ENCODE results near the gene ERICH3.

ERICH3 gene

DNA sequence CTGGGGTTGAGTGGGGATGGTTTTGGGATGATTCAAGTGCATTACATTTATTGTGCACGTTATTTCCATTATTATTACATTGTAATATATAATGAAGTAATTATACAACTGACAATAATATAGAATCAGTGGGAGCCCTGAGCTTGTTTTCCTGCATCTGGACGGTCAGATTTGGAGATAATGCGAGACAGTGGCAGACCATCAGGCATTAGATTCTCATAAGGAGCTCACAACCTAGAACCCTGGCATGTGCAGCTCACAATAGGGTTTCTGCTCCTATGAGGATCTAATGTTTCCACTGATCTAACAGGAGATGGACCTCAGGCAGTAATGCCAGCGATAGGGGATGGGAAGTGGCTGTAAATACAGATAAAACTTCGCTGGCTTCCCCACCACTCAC lies 83.3 kb downstream of the ERICH3 start:
- DNase-seq: no peak

DNA sequence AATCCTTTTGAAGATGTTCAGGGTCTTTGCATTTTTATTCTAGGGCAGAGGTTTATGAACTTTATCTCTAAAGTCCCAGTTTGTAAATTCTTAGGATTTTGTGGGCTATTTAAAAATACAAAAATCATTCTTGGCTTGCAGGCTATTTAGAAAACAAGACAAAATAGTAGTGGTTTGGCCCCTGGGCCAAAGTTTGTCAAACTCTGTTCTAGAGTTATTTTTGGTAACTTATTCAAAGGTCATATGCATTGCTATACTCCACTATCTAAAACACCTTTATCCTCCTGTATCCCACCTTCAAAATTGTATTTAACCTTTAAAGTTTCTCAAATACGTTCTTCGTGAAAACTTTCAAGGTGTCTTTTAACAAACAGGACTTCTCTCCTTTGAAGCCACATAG lies 85.7 kb downstream of the ERICH3 start:
- no peak for DNase-seq

DNA sequence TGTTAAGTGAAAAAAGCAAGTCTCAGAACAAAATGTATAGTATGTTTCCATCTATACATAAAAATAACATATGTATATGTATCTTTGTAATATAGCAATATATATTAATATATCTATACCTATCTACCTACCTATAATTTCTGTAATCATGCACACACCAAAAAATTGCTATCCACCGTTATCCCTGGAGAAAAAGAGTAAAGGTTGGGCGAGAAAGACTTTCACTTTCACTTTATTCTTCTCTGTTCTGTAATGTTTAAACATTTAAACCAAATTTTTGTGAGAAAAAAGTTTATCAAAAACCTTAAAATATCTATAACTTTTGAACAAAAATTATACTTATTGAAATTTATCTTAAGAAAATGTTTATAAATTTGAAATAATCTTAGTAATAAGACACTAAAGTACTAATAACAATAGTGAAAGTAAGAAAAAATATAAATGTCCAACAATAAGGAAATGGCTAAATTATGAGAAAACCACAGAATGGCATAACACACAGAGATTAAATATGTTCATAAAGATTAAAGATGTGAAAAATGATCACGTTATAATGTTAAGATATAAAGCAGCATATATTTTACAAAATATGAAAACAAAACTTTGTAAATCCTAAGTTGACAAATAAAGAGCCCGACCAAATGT lies 87.2 kb downstream of the ERICH3 start:
- no peak for DNase-seq

DNA sequence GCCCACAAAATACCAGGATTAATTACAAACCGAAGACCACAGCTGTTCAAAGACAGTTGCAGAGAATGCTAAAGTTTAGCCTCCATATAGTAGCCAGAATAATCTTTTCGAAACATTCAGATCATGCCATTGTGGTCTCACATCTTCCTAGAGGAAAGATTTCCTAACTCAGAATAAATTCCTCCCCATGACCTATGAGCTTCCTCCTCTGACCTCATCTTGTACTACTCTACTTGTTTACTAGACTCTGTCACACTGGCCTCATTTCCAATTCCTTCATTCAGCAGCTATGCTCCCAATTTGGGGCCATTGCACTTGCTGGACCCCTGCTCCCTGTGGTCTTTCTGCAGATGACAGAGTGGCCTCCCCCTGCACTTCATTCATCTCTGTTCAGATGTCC lies 89.4 kb downstream of the ERICH3 start:
- no peak for DNase-seq

DNA sequence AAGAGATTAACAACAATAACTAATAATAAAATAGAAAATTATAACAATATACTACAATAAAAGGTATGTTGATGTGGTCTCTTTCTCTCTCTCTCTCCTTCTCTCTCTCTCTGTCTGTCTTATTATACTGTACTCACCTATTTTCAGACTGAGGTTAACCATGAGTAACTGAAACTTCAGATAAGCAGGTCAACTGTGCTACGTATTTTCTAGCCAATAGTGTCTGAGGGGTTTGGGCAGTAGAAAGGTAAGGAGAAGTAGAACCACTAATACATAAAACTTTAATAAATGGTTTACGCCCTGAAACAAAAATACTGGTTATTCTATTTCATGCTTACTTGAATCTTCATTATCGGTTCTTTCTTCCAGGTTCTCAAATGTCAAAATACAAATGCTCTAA lies 90.2 kb downstream of the ERICH3 start:
- DNase-seq: no peak

DNA sequence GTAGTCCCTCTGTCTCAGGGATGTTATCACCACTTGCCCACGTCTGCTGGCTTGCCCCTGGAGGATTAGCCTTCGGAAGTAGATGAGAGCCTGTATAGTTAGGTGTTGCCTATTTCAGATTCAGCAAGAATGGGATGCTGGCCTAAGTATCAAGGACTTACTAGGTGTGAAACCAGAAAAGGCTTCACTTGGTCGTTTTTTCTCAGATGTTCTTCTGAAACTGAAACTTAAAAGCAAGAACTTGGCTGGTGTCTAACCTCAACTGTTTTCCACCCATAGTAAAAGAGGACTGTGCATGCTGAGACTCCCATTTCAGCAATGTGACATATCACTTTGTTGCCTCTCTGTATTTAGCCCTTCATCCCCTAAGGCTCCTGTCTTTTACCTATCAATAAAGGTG lies 94.2 kb downstream of the ERICH3 start:
- DNase-seq: no peak

DNA sequence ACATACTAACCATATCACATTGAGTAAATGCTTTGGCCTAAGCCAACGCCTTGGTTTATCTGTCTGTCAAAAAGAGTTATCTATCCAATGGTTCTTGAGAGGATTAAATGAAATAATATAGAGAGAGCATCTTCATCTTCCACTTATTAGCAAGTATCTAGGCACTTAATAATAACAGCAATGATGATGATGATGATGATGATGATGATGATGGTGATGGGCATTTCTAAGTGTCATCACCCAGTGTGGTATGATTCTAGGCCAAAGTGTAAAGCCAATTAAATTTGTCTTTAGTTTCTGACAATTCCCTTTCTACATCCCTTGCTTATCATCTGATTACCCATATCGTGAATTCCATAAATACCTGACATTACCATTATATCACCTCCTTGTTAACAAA lies 95.5 kb downstream of the ERICH3 start:
- no peak for DNase-seq

DNA sequence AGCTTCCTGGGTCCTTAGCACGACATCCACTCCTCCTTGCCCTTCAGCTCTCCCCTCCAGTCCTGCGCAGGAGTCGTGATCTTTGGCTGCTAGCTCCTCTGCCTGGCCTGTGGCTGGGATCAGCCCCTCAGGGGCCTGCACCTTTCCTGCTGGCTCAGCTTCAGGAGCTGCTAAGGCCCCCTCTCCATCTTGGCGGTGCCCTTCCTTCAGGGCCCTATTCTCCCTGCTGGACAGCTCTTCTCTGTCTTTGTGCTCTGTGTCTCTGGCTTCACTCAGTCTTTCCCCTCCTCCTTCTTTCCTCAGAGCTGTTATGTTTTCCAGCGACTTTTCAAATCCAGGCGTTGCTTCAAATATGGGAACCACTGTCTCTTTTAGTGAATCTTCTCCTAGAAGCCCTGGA lies 101.7 kb downstream of the ERICH3 start:
- no peak for DNase-seq

DNA sequence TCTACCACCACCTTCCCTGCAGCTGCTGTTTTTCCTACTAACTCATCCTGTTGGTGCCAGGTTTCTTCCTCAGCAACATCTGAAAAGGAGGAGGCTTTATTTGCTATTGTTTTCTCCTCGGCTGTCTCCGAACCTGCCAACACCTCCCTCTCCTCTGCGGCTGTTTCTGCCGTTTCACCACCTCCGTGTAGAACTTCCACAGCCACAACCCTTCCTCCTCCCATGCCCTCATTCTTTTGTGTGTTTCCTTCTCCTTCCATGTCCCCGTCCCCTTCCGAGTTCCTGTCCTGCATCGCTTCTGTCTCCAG lies 102.1 kb downstream of the ERICH3 start:
- no peak for DNase-seq

DNA sequence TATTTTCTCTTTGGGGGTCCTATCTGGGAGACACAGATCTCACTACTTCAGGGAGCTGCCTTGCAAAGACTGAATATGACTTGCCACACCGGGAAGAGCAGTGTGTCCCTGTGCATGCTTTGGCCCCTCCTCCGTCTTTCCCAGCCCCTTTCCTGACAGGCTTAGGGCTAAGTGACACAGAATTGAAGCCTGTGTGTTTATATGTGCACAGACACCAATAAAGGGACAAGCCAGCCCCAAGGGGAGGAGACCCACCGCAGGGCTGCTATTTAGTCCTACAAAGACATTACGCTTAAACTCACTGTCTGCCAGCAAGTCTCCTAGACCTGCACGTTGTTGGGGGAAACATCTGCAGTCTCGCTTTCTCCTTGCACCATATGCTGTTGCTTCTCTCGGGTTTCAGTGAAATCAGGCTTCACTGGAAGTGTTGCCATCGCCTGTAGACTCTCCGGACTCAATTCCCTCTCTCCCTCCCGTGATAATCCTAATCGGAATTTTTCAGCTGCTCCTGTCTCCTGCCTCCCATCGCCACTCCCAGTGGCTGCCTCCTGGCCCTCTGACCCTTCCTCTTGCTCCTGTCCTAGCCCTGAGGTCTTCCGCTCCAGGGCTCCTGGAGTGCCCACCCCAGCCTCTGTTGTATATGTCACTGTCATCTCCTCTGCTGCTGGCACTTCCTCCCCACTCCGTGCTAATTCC lies 102.6 kb downstream of the ERICH3 start:
- DNase-seq: peak; percentile 16

DNA sequence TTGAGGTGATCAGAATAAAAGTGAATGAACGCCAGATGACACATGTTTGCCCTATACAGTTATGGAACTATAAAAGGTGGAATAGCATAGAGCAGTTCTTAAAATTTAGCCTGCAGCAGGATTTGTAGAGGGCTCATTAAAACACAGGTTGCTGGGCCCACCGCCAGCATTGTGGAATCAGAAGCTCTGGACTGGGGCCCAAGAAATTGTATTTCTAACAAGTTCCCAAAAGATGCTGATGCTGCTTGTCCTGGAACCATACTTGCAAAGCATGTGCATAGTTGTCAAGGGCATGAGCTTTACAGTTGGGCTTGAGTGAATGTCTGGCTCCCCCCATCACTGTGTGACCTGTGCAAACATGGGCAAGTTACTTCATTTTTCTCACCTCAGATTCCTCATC lies 123.7 kb downstream of the ERICH3 start:
- no peak for DNase-seq

DNA sequence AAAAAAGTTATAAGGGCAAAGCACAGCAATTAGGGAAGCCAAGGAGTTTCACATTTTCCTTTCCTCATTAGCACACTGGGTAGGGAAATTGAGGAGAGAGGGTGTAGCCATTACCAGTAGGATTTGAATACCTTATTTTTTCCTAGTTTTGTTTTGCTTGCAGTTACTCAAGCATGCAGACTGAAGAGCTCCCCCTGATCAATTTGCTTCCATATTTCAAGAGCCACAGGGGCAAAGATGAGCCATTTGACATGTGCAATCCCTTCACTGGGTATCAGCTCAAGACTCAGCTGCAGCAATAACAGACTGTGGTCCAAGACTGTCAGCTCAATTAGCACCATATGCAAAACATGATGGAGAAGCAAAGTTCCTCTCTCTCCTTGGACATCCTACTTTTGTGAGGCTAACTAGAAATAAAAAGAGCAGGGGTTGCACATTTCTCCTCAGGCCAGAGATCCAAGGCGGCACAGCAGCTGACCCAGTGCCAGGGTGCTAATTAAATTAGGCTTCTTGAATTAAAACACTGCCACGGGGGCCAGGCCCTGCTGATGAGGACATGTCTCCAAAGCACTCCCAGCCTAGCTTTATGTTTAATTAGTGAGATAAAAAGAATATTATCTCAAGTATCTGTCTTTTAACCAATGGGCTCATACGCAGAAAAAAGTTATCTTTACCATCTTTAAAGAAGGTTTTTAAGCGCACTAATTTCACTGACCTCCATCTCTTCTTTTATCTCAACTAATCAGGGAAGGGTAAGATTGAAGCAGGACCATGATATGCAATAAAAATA lies 124.4 kb downstream of the ERICH3 start:
- no peak for DNase-seq

DNA sequence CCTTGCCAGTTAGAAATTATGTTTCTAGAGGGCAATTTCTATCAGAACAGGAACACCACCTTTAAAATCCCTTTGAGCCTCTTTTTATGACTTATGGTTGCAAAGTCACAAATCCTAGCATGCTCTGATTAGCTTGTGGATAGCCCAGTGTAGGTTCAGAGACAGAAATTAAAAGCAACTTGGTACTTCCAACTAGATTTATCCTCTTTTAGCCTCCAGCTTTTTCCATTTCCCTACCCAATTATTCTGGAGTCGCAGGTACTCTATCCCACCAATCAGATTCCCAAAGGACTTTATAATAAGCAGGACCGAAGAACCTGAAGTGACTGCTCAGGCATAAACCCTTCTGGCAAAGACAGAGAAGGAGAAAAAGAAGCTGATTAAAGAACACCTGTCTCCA lies 127.8 kb downstream of the ERICH3 start:
- DNase-seq: no peak

DNA sequence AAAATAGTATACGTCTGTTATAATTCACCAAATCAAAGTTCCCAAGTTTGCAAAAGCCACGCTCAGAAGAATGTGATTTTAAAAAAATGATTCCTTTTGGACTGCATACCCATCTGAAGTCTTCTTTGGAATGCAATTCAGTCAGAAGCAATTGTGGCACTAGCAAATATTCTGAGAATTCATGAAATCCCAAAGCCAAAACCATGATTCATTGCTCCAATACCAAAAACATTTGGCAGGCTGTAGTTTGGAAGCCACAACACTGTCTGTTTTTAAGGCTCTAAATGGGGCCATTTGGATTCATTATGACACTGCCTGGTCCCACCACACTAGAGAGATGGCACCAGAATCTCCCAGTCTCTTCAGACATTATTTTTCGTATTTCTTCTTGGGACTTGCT lies 139.4 kb downstream of the ERICH3 start:
- DNase-seq: no peak

DNA sequence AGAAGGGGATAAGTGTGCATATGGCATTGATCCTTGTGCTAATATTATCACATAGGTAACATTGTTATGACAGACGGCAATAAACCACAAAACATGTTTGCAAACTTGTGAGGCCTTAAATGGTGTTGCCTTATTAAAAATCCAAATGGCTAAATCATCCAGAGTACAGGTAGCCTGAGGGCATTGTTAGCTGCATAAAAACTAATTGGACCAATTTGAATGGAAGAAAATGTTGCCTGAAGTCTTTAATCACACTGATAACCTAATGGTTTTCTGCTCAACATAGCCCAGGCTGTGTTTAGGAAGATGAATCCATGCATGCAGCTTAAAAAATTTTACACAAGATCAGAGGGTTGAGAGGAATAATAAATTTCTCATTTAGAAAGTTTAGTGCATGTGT lies 141.8 kb downstream of the ERICH3 start:
- no peak for DNase-seq

DNA sequence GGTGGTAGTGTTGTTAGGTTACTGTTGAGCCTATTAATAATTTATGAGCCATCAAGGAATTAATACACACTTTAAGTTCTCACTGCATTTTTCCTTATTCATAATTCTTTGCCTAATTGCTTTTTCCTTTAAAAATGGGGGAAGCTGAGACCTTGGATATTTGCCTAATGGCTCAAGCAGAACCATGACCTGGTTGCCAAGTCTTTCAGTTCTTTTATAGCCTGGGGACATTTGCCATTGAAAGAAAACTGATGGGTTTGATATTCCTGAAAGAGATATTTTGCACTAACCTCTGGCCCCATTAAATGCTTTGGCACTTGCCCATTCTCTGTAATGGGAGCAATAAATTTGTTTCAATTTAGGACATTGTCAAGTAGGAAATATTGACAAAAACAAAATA lies 142.7 kb downstream of the ERICH3 start:
- no peak for DNase-seq

DNA sequence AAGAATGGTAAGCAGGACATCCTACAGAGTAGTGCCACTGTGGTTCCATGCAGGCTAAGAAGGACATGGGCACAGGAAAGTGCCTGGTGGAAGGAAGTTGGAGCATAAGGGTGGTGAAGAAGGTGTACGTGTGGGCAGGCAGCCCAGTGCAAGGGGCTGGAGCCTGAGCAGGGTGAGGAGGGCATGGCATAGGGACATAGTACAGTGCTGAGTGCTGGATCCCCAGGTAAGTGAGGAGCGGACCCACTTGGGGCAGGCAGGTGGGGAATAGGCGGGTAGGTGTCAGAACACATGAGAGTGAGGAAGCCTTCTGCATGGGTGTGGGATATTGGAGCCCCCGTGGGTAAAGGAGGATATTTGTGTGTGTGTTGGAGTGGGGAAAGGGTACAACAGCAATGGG lies 145.5 kb downstream of the ERICH3 start:
- no peak for DNase-seq

DNA sequence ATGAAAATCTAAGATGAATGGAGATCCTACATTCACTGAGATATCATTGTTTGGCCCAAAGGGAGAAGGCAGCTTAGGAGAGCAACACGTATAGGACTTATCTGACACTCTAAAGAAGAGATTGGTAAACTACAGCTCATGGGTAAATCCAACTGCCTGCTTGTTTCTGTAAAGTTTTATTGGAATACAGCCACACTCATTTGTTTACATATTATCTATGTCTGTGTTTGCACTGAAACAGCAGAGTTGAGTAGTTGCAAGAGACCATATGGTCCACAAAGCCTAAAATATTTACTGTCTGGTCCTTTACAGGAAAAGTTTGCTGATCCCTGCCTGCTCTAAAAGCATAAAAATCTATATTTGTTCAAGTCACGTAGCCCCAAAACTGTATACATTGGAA lies 146.9 kb downstream of the ERICH3 start:
- DNase-seq: no peak

DNA sequence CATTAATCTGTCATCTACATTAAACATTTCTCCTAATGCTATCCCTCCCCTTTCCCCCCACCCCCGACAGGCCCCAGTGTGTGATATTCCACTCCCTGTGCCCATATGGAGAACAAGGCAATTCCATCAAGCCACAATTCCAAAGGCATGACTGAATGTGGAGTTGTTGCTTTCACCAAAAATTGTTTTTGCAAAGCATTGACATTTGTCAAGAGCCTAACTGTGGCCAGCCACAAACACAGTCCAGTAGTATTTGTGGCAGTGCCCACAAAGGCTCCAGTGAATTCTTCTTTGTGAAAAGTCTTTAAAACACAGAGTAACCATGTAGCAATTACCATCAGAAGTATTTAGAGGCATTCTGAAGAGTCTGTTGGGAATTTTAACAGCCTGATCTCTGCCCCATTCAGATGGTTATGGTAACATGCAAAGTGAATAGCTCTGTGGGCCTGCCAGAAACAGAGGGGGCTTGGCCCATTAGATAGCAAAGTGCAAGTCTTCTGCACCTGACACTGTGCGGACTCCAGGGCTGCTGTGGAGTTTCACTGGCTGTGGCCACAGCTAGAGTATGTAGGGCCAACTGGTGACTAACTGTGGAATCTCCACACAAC lies 149.6 kb downstream of the ERICH3 start:
- DNase-seq: no peak

DNA sequence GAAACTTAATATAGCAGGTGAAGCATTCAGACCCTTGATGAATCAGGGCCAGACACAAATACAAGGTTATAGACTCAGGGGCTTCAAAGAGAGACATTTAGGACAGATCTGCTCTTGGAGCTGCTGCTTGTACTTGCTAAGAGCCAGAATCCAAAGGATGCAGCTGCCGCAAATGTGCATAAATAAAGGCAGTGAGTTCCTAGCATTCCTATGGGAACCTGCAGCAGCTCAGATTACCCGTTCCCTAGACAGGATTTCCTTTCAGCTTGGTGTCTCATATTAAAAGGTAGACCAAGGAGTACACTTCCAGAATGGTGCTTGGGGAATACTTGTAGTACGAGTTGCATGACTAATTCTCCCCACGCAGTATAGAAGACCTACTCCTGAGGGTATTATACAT lies 151.4 kb downstream of the ERICH3 start:
- no peak for DNase-seq
